Measurements from ENCODE around the gene SHANK3. TPM values are rescaled to one million over a fixed set of nuclear protein-coding genes. Genes with fewer than 3 reads are reported as not detected.

SHANK3 gene
- polyA plus RNA-seq, 4 donors, result 10.2 to 25.3 (median 13.4) TPM

- no peak for DNase-seq (ENCODE audit: low read depth in 4 of 4, low spot score in 3 of 4)
These were observed 39.1 kb downstream of the SHANK3 start for GRCh38 chr22:50711446-50712340.

GRCh38 chr22:50712341-50713007 is 39.9 kb downstream of the SHANK3 start:
- no peak for DNase-seq (ENCODE audit: low read depth in 4 of 4, low spot score in 3 of 4)

GRCh38 chr22:50713008-50713385 is 40.4 kb downstream of the SHANK3 start:
- no peak for DNase-seq (ENCODE audit: low read depth in 4 of 4, low spot score in 3 of 4)

- DNase-seq (ENCODE audit: low read depth in 4 of 4, low spot score in 3 of 4), result no peak
These were observed 41.0 kb downstream of the SHANK3 start for GRCh38 chr22:50713571-50714056.

- no peak for DNase-seq (ENCODE audit: low read depth in 4 of 4, low spot score in 3 of 4)
These were observed 41.5 kb downstream of the SHANK3 start for GRCh38 chr22:50714150-50714549.

- DNase-seq (ENCODE audit: low read depth in 4 of 4, low spot score in 3 of 4), result no peak
These were observed 42.1 kb downstream of the SHANK3 start for GRCh38 chr22:50714631-50715179.

GRCh38 chr22:50715250-50715649 is 42.6 kb downstream of the SHANK3 start:
- DNase-seq (ENCODE audit: low read depth in 4 of 4, low spot score in 3 of 4), result no peak

- no peak for DNase-seq (ENCODE audit: low read depth in 4 of 4, low spot score in 3 of 4)
These were observed 43.2 kb downstream of the SHANK3 start for GRCh38 chr22:50715776-50716175.

GRCh38 chr22:50716290-50717024 is 43.8 kb downstream of the SHANK3 start:
- no peak for DNase-seq (ENCODE audit: low read depth in 4 of 4, low spot score in 3 of 4)

- DNase-seq (ENCODE audit: low read depth in 4 of 4, low spot score in 3 of 4), result no peak
These were observed 45.2 kb downstream of the SHANK3 start for GRCh38 chr22:50717709-50718351.

- DNase-seq (ENCODE audit: low read depth in 4 of 4, low spot score in 3 of 4), result no peak
These were observed 45.7 kb downstream of the SHANK3 start for GRCh38 chr22:50718352-50718709.

GRCh38 chr22:50719814-50720300 is 47.2 kb downstream of the SHANK3 start:
- no peak for DNase-seq (ENCODE audit: low read depth in 4 of 4, low spot score in 3 of 4)

GRCh38 chr22:50720301-50721256 is 48.0 kb downstream of the SHANK3 start:
- DNase-seq (ENCODE audit: low read depth in 4 of 4, low spot score in 3 of 4), result no peak

- no peak for DNase-seq (ENCODE audit: low read depth in 4 of 4, low spot score in 3 of 4)
These were observed 48.7 kb downstream of the SHANK3 start for GRCh38 chr22:50721257-50721844.

GRCh38 chr22:50722048-50722701 is 49.6 kb downstream of the SHANK3 start:
- no peak for DNase-seq (ENCODE audit: low read depth in 4 of 4, low spot score in 3 of 4)

All from left renal pelvis (tissue), 4 donors.